ENCODE results near the gene ASIC2. TPM values are rescaled to one million over a fixed set of nuclear protein-coding genes. Genes with fewer than 3 reads are reported as not detected.

Gene ASIC2
- total RNA-seq, 1 experiment from 2014 or later: not detected

- ATAC-seq: no peak
- RAD21 ChIA-PET (ENCODE audit: low non-redundant PET in 1 of 2, low total read pairs in 2 of 2, uncharacterized antibody in 2 of 2, unreplicated experiment in 2 of 2): no interaction called here
These were observed 154.5 kb downstream of the ASIC2 start for GRCh38 chr17:33138627-33139026.

More at GRCh38 chr17:33138627-33139026, 154.5 kb downstream of the ASIC2 start:
- no peak overlapping the region for H3K27ac ChIP-seq (ENCODE audit: low read depth, low read length)
- no peaks in the 10 kb centered on the region for H3K9me3 ChIP-seq (ENCODE audit: control insufficient read depth in 1 of 2, insufficient read depth in 1 of 2, low read depth in 1 of 2, low read length in 2 of 2)
- H3K27me3 ChIP-seq (ENCODE audit: insufficient read depth, low read length): 0 out of 2 replicates have a peak, but pooled peaks cover 25% of the 10 kb centered on the region
- H3K79me2 ChIP-seq (ENCODE audit: insufficient read depth, low read length): no peaks in the 10 kb centered on the region
- intact Hi-C loops (cut with micrococcal nuclease): no loop called here
- ChIA-PET POLR2A (no interaction called here), CTCF (no interaction called here)
- no peak overlapping the region for H3K4me2 ChIP-seq (ENCODE audit: low read length)
- no peak overlapping the region for H3K9ac ChIP-seq (ENCODE audit: low read length)
- DNase-seq (ENCODE audit: low read depth, low spot score): no peak
- H3K4me3 ChIP-seq (replicated peaks in 1 of 2; ENCODE audit: low read depth in 1 of 2, low read length in 2 of 2): no peak overlapping the region
- no peaks in the 10 kb centered on the region for H3K9me2 ChIP-seq (ENCODE audit: insufficient read depth)
- no peaks in the 10 kb centered on the region for H3K36me3 ChIP-seq (ENCODE audit: control insufficient read depth in 1 of 2, insufficient read depth in 2 of 2, low read length in 2 of 2)
- no peaks in the 10 kb centered on the region for H3K4me1 ChIP-seq (ENCODE audit: control insufficient read depth in 1 of 2, insufficient read depth in 2 of 2, low read length in 2 of 2)
- no peak for TF ChIP-seq REST (IDR thresholded peaks at IDR 0.05; ENCODE audit: low read depth)
- no peak overlapping the region for H2AFZ ChIP-seq (ENCODE audit: low read depth, low read length, poor library complexity, severe bottlenecking)
- H4K20me1 ChIP-seq (ENCODE audit: insufficient read depth): no peaks in the 10 kb centered on the region
- BruUV-seq (replicated peaks): no TSS peak
